Endodermal cell (in vitro differentiated cells): ENCODE data around the gene ADIPOQ. TPM values are rescaled to one million over a fixed set of nuclear protein-coding genes. Genes with fewer than 3 reads are reported as not detected.

Experiments
- DNase-seq: peaks from one replicate; pipeline ENCODE4 v3.0.0-alpha.2; 2017
- H3K27ac ChIP-seq: 2 replicates; pipeline ENCODE4 v1.5.1; 2013; ENCODE audit warnings: mild to moderate bottlenecking, low read depth, low read length, moderate library complexity
- H3K27me3 ChIP-seq: 2 replicates; pipeline ENCODE4 v1.6.1; 2013; ENCODE audit warnings: mild to moderate bottlenecking, low read length, moderate library complexity; ENCODE audit not compliant: insufficient read depth, control insufficient read depth, poor library complexity, severe bottlenecking
- H3K36me3 ChIP-seq: 2 replicates; pipeline ENCODE4 v1.7.0; 2013; ENCODE audit warnings: mild to moderate bottlenecking, low read length, moderate library complexity; ENCODE audit not compliant: control insufficient read depth, insufficient read depth
- H3K4me1 ChIP-seq: one replicate; pipeline ENCODE4 v1.7.0; 2013; ENCODE audit warnings: low read length; ENCODE audit not compliant: control insufficient read depth, insufficient read depth
- H3K4me3 ChIP-seq: 2 replicates; pipeline ENCODE4 v1.5.1; 2013; ENCODE audit warnings: mild to moderate bottlenecking, low read length, moderate library complexity
- H3K9ac ChIP-seq: 2 replicates; pipeline ENCODE4 v1.6.1; 2013; ENCODE audit warnings: mild to moderate bottlenecking, low read length, moderate library complexity; ENCODE audit not compliant: poor library complexity, severe bottlenecking; ENCODE audit errors: extremely low read depth
- H3K9me3 ChIP-seq: 2 replicates; pipeline ENCODE4 v1.6.1; 2013; ENCODE audit warnings: mild to moderate bottlenecking, low read length, moderate library complexity; ENCODE audit not compliant: control insufficient read depth
- H3K27ac Mint-ChIP-seq: 2 replicates; pipeline ENCODE4 v1.8.0; 2020; ENCODE audit warnings: mixed read lengths
- H3K27me3 Mint-ChIP-seq: 2 replicates; pipeline ENCODE4 v1.8.0; 2021; ENCODE audit warnings: mild to moderate bottlenecking, mixed read lengths; ENCODE audit not compliant: insufficient read depth
- H3K36me3 Mint-ChIP-seq: 2 replicates; pipeline ENCODE4 v1.8.0; 2020; ENCODE audit warnings: low read depth, mixed read lengths
- H3K4me1 Mint-ChIP-seq: 2 replicates; pipeline ENCODE4 v1.8.0; 2020; ENCODE audit warnings: mixed read lengths
- H3K4me3 Mint-ChIP-seq: 2 replicates; pipeline ENCODE4 v1.8.0; 2020; ENCODE audit warnings: mild to moderate bottlenecking, moderate library complexity, mixed read lengths
- H3K9me3 Mint-ChIP-seq: 2 replicates; pipeline ENCODE4 v1.8.0; 2020; ENCODE audit warnings: mild to moderate bottlenecking, mixed read lengths
- WGBS, 2 experiments: methylation state at CpG; one replicate each; pipeline versions ENCODE4 v1.1.5 to v1.1.7; 2013; ENCODE audit warnings: missing lambda C conversion rate in 2 of 2, mixed read lengths in 1 of 2; ENCODE audit not compliant: insufficient coverage in 1 of 2, insufficient read length in 1 of 2; 5-methylcytosine and 5-hydroxymethylcytosine counted together
- total RNA-seq, 2 donors: library from RNA; stranded (reverse); fragmentation: NEBNext Ultra II Directional in 1 of 2; extraction: Animal tissue kit (Norgen Biotek cat#: 25700) in 1 of 2; gene quantifications; 2 replicates in 1 of 2; 3 replicates in 1 of 2; pipeline ENCODE4 v1.2.1, GENCODE V29; 2021
- TF ChIP-seq, protein P1 (sequence below): fragments of 200-600 bp; sonication (generic); conservative IDR thresholded peaks from 2 replicates; pipeline ENCODE4 v1.5.0; 2021; ENCODE audit warnings: antibody characterized with exemption, mild to moderate bottlenecking

Gene ADIPOQ
- total RNA-seq, 2 donors from 2014 or later: not detected

DNA sequence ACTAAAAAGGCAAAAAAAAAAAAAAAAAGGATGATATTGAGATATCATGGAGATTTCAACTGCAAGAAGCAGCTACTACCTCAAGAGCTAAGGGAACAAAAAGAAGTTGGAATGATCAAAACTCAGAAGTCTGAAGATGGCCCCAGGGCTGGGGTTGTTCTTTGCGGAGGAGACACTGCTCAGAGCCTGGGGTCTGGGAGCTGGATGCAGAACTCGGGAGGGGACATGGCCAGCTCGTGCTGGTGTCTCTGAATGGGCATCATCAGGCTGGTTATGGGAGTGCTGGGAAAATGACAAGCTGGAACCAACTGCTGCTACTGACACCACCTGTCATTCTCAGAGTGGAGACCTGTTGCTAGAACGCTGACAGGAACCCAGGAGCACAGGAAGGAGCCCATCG is 14.2 kb upstream of the ADIPOQ start:
- Histone ChIP-seq H3K4me3 (no peak overlapping the region), H3K9ac (no peak overlapping the region), H3K27me3 (peaks cover 89% of the 10 kb centered on the region), H3K36me3 (no peaks in the 10 kb centered on the region), H3K9me3 (no peaks in the 10 kb centered on the region), H3K4me1 (peaks cover 6% of the 10 kb centered on the region), H3K27ac (no peak overlapping the region)
- TF ChIP-seq, protein P1, sequence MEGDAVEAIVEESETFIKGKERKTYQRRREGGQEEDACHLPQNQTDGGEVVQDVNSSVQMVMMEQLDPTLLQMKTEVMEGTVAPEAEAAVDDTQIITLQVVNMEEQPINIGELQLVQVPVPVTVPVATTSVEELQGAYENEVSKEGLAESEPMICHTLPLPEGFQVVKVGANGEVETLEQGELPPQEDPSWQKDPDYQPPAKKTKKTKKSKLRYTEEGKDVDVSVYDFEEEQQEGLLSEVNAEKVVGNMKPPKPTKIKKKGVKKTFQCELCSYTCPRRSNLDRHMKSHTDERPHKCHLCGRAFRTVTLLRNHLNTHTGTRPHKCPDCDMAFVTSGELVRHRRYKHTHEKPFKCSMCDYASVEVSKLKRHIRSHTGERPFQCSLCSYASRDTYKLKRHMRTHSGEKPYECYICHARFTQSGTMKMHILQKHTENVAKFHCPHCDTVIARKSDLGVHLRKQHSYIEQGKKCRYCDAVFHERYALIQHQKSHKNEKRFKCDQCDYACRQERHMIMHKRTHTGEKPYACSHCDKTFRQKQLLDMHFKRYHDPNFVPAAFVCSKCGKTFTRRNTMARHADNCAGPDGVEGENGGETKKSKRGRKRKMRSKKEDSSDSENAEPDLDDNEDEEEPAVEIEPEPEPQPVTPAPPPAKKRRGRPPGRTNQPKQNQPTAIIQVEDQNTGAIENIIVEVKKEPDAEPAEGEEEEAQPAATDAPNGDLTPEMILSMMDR: no peak
- Mint-ChIP-seq H3K9me3 (no peaks in the 10 kb centered on the region), H3K27ac (no peak overlapping the region), H3K36me3 (no peaks in the 10 kb centered on the region), H3K4me3 (no peak overlapping the region), H3K4me1 (peaks cover 22% of the 10 kb centered on the region), H3K27me3 (peaks cover 85% of the 10 kb centered on the region)
- WGBS, 2 experiments: 31% methylated on average over 5 of the region's 5 CpGs; no CpG with 5 or more reads in 1 of the 2 experiments
- no peak for DNase-seq

DNA sequence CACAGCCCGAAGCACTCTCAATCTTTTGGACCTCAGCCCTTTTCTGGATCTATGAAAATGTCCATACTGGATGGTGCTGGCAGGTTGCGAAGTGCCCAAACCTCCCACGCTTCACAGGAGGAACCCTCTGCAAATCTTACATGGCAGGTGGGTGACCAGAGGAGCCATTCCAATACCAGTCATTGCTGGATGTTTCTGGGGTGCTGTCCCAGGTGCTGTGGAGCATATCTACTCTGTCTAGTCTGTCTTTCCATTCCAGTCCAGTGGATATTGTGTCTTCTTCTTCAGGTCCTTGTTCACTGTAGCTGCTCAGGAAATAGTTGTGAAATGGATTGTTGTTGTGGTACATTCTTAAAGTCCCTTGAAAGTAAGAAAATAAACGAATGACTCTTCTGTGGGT is 10.7 kb upstream of the ADIPOQ start:
- Mint-ChIP-seq H3K4me1 (no peaks in the 10 kb centered on the region), H3K4me3 (no peak overlapping the region), H3K27me3 (peaks cover 62% of the 10 kb centered on the region), H3K27ac (no peak overlapping the region), H3K9me3 (no peaks in the 10 kb centered on the region), H3K36me3 (no peaks in the 10 kb centered on the region)
- no peaks in the 10 kb centered on the region for H3K9me3 ChIP-seq
- no peaks in the 10 kb centered on the region for H3K4me1 ChIP-seq
- no peak overlapping the region for H3K27ac ChIP-seq
- no peaks in the 10 kb centered on the region for H3K36me3 ChIP-seq
- WGBS, 2 experiments: 89 to 91% methylated on average over 3 to 4 of the region's 4 CpGs
- DNase-seq: no peak
- H3K4me3 ChIP-seq: no peak overlapping the region
- H3K27me3 ChIP-seq: peaks cover 64% of the 10 kb centered on the region
- TF ChIP-seq, protein P1: no peak
- no peak overlapping the region for H3K9ac ChIP-seq

DNA sequence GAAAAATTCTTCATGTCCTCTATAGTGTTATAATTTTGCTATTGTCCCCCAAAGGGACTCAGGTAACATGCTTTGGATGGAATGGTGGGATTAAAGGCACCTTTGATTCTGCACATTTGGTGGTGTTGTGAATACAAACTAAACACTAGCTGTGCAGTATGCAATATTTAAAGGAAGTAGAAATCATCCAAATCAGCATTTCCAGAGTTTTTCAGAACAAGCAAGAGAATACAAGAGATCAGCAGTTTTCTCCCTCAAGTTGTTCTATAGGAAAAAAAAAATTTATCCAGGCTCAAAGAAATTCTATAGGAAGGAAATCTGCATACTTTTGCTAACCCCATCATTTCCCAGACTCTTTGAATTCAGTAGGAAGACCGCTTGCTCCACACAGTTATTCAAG is 10.2 kb upstream of the ADIPOQ start:
- no peak overlapping the region for H3K4me3 Mint-ChIP-seq
- Histone ChIP-seq H3K27me3 (peaks cover 64% of the 10 kb centered on the region), H3K9ac (no peak overlapping the region), H3K9me3 (no peaks in the 10 kb centered on the region), H3K27ac (no peak overlapping the region), H3K36me3 (no peaks in the 10 kb centered on the region), H3K4me3 (no peak overlapping the region), H3K4me1 (no peaks in the 10 kb centered on the region)
- H3K4me1 Mint-ChIP-seq: no peaks in the 10 kb centered on the region
- peaks cover 60% of the 10 kb centered on the region for H3K27me3 Mint-ChIP-seq
- 95% methylated on average over 1 of the region's 1 CpG; no CpG with 5 or more reads in 1 of the 2 experiments for WGBS, 2 experiments
- DNase-seq: no peak
- H3K36me3 Mint-ChIP-seq: no peaks in the 10 kb centered on the region
- TF ChIP-seq, protein P1: no peak
- H3K9me3 Mint-ChIP-seq: no peaks in the 10 kb centered on the region
- no peak overlapping the region for H3K27ac Mint-ChIP-seq
